ENCODE results near the gene RAET1G.
A peak's percentile ranks its signal among the peaks of the same experiment; 100 is the strongest.
"Not testable (repeated sequence)": the region's sequence is repeated elsewhere in the genome, so short reads cannot be mapped to it uniquely, and the experiment has no call there.

Gene RAET1G

DNA sequence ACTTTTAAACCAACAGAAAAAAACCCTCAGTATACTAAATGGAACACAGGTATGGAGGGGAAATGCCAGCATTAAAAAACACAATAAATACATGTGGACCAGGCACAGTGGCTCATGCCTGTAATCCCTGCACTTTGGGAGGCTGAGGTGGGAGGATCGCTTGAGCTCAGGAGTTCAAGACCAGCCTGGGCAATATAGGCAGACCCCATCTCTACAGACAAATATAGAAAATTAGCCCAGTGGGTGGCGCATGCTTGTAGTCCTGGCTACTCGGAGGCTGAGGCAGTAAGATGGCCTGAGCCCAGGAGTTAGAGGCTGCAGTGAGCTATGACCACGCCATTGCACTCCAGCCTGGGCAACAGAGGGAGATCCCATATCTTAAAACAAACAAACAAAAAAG, 36.9 kb upstream of the RAET1G start:
- Mint-ChIP-seq H3K4me1 (peaks cover 33% of the 10 kb centered on the region), H3K36me3 (peaks cover 16% of the 10 kb centered on the region)
- ATAC-seq; H3K9me3 Mint-ChIP-seq; DNase-seq (ENCODE audit: low spot score in 2 of 2); H3K27ac Mint-ChIP-seq; H3K4me3 Mint-ChIP-seq: not testable (repeated sequence)

DNA sequence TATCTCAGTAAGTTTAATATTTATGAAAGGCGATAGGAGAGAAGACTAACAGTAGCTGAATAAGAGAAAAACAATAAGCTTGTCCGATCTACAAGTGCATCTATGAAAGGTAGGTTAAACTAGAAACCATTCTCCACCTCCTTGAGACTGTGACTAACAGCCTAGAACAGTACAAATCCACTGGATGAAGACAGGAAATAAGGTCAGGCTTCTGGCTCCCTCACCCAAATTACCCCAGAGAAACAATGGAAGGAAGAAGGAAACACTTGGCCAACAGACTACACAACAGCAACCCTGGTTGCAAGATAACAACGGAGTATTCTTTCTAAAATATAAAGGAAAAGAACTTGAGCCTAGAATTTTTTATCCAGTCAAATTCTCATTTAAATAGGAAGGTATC, 35.2 kb upstream of the RAET1G start:
- H3K4me1 Mint-ChIP-seq: peaks cover 23% of the 10 kb centered on the region
- H3K27ac Mint-ChIP-seq; H3K9me3 Mint-ChIP-seq; H3K4me3 Mint-ChIP-seq; DNase-seq (ENCODE audit: low spot score in 2 of 2); H3K36me3 Mint-ChIP-seq; ATAC-seq: not testable (repeated sequence)

DNA sequence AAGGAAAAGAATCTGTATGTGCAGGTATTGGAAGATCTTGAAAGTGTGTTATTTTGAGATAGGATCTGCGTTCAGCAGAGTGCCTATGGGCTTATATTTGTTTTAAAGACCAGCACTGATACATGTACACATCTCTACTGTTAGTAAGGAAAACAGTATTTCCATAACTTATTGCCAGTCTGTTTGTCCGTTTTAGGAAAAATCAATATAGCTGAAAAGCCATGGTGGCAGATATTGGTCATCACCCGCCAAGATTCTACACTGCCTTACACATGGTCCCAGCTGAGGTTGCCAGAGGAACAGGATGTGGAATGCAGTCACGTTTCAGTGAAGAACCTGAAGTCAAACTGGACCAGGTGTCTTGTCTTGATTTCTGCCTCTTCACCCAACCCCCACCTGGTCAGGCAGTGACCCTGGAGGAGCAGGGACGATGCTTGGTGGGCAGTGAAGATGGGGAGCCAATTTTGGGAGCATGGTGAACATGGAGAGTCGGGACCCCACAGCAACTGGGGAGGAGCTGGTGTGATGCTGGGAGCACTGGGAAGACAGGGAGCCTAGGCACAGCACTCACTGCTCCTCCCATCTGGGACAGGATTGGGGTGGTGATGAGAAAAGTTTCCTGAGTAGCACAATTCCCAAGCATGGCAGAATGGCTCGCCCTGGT, 32.9 kb upstream of the RAET1G start:
- H3K9me3 Mint-ChIP-seq; ATAC-seq; H3K27ac Mint-ChIP-seq; H3K4me3 Mint-ChIP-seq; H3K36me3 Mint-ChIP-seq; DNase-seq (ENCODE audit: low spot score in 2 of 2): not testable (repeated sequence)
- H3K4me1 Mint-ChIP-seq: peaks cover 17% of the 10 kb centered on the region

- ATAC-seq; H3K27ac Mint-ChIP-seq; H3K36me3 Mint-ChIP-seq; H3K9me3 Mint-ChIP-seq; DNase-seq (ENCODE audit: low spot score in 2 of 2): not testable (repeated sequence)
- Mint-ChIP-seq H3K4me3 (peak overlapping the region; percentile 51), H3K4me1 (peaks cover 17% of the 10 kb centered on the region)
Observed at GRCh38 chr6:149954984-149955653, 32.2 kb upstream of the RAET1G start.

DNA sequence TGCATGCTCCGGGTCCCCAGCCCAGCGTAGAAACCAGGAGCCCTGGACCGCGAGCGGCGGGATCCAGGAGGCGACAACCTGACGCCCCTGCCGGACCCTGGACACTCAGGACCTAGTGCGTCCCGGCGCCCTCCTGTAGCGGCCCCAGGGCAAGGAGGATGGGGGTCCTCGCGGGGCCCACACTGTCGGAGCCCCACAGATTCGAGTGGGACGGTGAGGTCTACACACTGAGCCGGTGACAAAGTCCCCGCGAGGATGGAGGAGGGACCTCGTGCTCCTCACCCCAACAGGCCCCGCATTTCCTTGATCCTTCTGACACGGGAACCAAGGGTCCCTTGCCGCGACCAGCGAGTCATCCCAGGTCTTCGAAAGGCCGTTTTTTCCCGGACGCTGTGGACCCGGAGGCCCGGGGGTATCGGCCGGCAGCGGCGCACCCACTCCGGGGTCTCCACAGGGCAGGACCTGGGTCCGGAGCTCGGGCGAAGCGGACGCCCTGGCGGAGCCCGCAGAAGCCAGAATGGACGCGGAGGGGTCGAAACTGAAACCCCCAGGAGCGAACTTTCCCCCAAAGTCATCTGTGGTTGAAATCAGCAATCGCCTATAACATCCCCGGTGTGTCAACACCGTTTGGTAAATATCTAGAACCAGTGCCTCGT, 31.5 kb upstream of the RAET1G start:
- not testable (repeated sequence) for H3K36me3 Mint-ChIP-seq; H3K9me3 Mint-ChIP-seq; DNase-seq (ENCODE audit: low spot score in 2 of 2); H3K27ac Mint-ChIP-seq
- ATAC-seq: peak; percentile 62
- peak overlapping the region; percentile 51 for H3K4me3 Mint-ChIP-seq
- H3K4me1 Mint-ChIP-seq: peaks cover 17% of the 10 kb centered on the region

- peak; percentile 85 for ATAC-seq
- not testable (repeated sequence) for H3K36me3 Mint-ChIP-seq; DNase-seq (ENCODE audit: low spot score in 2 of 2); H3K27ac Mint-ChIP-seq; H3K4me3 Mint-ChIP-seq; H3K9me3 Mint-ChIP-seq
- H3K4me1 Mint-ChIP-seq: peaks cover 17% of the 10 kb centered on the region
Observed at GRCh38 chr6:149953934-149954327, 31.0 kb upstream of the RAET1G start.

DNA sequence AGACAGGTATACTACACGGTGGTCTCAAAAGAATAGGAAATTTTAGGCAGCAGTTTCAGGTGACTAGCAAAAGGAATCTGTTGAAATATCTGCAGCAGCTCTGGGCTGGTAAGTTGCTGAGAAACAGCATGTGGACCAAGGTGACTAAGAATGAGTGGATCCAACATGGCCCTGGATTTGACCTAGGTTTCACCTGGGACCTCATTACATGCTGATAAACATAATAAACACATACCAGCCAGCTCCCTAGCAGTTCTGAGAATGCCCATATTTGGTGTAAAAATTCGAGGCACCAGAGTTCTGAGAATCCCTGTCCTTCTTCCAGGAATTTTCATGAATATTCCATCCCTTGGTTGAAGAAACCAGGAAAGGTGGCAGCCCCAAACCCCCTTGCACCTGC, 30.5 kb upstream of the RAET1G start:
- peaks cover 17% of the 10 kb centered on the region for H3K4me1 Mint-ChIP-seq
- DNase-seq (ENCODE audit: low spot score in 2 of 2); H3K36me3 Mint-ChIP-seq; H3K9me3 Mint-ChIP-seq; H3K4me3 Mint-ChIP-seq; H3K27ac Mint-ChIP-seq: not testable (repeated sequence)
- ATAC-seq: peak; percentile 48

DNA sequence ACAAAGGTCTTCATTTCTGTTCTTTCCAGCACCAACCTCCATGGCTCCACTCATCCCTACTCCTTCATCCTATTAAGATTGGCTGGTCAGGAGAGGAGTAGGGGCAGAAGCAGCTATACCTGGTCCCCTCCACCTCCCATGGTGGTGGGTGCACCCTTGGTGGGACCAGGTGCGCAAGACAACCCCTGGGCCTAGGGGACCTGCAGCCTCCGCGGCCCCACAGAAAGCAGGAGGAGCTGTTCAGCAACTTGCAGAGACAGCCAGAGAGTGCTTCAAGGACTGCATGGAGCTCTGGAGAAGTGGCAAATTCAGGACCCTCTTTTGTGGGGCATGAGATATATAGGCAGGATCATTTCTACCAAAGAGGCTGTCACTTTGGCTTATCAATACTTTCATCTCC, 28.7 kb upstream of the RAET1G start:
- DNase-seq (ENCODE audit: low spot score in 2 of 2) (no peak), ATAC-seq (no peak)
- H3K4me1 Mint-ChIP-seq: peaks cover 17% of the 10 kb centered on the region
- H3K9me3 Mint-ChIP-seq: no peaks in the 10 kb centered on the region
- H3K27ac Mint-ChIP-seq: no peak overlapping the region
- no peaks in the 10 kb centered on the region for H3K36me3 Mint-ChIP-seq
- no peak overlapping the region for H3K4me3 Mint-ChIP-seq

- no peak overlapping the region for H3K27ac Mint-ChIP-seq
- H3K9me3 Mint-ChIP-seq: no peaks in the 10 kb centered on the region
- H3K4me3 Mint-ChIP-seq: no peak overlapping the region
- H3K4me1 Mint-ChIP-seq: peaks cover 17% of the 10 kb centered on the region
- H3K36me3 Mint-ChIP-seq: no peaks in the 10 kb centered on the region
- ATAC-seq: no peak
- DNase-seq (ENCODE audit: low spot score in 2 of 2): no peak
Observed at GRCh38 chr6:149951096-149951495, 28.2 kb upstream of the RAET1G start.

DNA sequence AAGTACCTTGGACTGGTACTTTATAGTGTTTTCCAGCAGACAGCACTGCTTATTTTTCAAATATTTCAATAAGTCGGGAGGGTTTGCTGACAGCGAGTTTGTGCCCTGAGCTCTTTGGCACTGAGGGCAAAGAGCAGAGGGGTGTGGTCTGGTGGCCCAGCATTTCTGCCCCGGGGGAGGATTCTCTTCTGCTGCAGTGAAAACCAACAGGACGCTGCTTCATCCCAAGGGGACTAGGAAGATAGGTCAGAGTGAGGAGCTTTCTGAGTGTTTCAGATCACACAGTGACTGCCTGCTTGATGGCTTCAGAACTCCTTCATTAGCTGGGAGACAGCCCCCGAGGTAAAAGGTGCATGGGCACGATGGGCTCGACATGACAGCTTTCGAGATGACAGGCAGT, 27.5 kb upstream of the RAET1G start:
- DNase-seq (ENCODE audit: low spot score in 2 of 2): no peak
- Mint-ChIP-seq H3K27ac (no peak overlapping the region), H3K4me1 (peaks cover 12% of the 10 kb centered on the region), H3K9me3 (no peaks in the 10 kb centered on the region), H3K36me3 (no peaks in the 10 kb centered on the region), H3K4me3 (no peak overlapping the region)
- ATAC-seq: no peak

GRCh38 chr6:149948616-149949015, 25.7 kb upstream of the RAET1G start:
- Mint-ChIP-seq H3K27ac (no peak overlapping the region), H3K9me3 (no peaks in the 10 kb centered on the region), H3K4me1 (peaks cover 2% of the 10 kb centered on the region), H3K4me3 (no peak overlapping the region), H3K36me3 (no peaks in the 10 kb centered on the region)
- ATAC-seq (no peak), DNase-seq (ENCODE audit: low spot score in 2 of 2) (no peak)

DNA sequence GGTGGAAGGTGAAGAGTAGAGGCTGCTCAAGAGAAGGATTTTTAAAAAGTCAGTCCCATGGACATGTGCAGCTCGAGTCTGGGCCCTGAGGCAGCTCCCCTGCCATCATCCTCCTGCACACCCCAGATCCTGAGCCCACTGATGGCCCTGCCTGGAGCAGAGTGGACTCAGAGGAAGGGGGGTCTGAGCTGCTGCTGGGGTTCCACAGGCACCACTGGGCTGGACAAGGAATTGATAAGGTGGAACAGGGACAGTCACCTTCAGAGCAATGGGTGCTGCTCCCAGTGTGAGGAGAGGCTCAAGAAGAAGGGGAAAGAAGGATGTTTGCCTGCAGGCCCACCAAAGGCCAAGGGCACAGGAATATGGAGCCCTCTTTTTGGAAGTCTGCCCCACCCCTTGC, 25.1 kb upstream of the RAET1G start:
- H3K4me3 Mint-ChIP-seq: no peak overlapping the region
- H3K4me1 Mint-ChIP-seq: peaks cover 1% of the 10 kb centered on the region
- ATAC-seq (no peak), DNase-seq (ENCODE audit: low spot score in 2 of 2) (no peak)
- H3K36me3 Mint-ChIP-seq: no peaks in the 10 kb centered on the region
- H3K27ac Mint-ChIP-seq: no peak overlapping the region
- no peaks in the 10 kb centered on the region for H3K9me3 Mint-ChIP-seq

GRCh38 chr6:149947533-149947932, 24.6 kb upstream of the RAET1G start:
- not testable (repeated sequence) for H3K4me3 Mint-ChIP-seq; H3K9me3 Mint-ChIP-seq; ATAC-seq; H3K27ac Mint-ChIP-seq; H3K4me1 Mint-ChIP-seq; DNase-seq (ENCODE audit: low spot score in 2 of 2); H3K36me3 Mint-ChIP-seq

DNA sequence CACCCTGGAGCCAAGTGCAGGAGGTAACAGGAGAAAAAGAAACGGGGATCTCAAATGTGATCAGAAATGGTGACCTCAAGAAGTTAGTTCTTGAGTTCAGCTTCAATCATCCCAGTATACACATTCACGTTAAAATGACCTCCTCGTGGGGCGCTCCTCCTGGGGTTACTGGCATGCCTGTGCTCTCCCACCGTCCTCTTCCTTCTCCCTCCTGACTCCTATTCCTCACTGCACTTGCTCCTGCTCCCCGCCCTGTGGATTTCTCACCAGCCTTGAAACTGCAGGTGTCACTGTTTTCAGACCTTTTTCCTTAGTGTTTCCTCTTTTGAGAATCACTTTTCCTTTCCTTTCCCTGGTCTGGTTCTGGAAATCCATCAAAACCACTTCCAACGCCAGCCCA, 23.7 kb upstream of the RAET1G start:
- DNase-seq (ENCODE audit: low spot score in 2 of 2); H3K4me3 Mint-ChIP-seq; H3K9me3 Mint-ChIP-seq; H3K27ac Mint-ChIP-seq; H3K36me3 Mint-ChIP-seq; ATAC-seq: not testable (repeated sequence)
- H3K4me1 Mint-ChIP-seq: peaks cover 15% of the 10 kb centered on the region

- not testable (repeated sequence) for H3K4me3 Mint-ChIP-seq; H3K9me3 Mint-ChIP-seq; ATAC-seq; H3K27ac Mint-ChIP-seq; DNase-seq (ENCODE audit: low spot score in 2 of 2); H3K36me3 Mint-ChIP-seq
- peaks cover 23% of the 10 kb centered on the region for H3K4me1 Mint-ChIP-seq
Observed at GRCh38 chr6:149945276-149945675, 22.4 kb upstream of the RAET1G start.

GRCh38 chr6:149943321-149943720, 20.4 kb upstream of the RAET1G start:
- DNase-seq (ENCODE audit: low spot score in 2 of 2); ATAC-seq; H3K9me3 Mint-ChIP-seq; H3K36me3 Mint-ChIP-seq; H3K27ac Mint-ChIP-seq: not testable (repeated sequence)
- Mint-ChIP-seq H3K4me3 (peak overlapping the region; percentile 83), H3K4me1 (peaks cover 38% of the 10 kb centered on the region)

All from stimulated activated effector memory CD8-positive, alpha-beta T cell treated with anti-CD3 and anti-CD28 coated beads, Interleukin-12 subunit alpha, Interleukin-12 subunit beta, amount 100 ng/mL, for 72 hours (primary cell).